GM10266 (cell line): ENCODE data around the gene NDUFS3.

Experiments
- DNase-seq: peaks from one replicate; pipeline ENCODE4 v3.0.0; 2012; ENCODE audit errors: extremely low spot score
- CTCF ChIP-seq: IDR thresholded peaks from 2 replicates; pipeline ENCODE4 v1.5.1; 2012; ENCODE audit warnings: mild to moderate bottlenecking, low read depth; ENCODE audit not compliant: control insufficient read depth, insufficient read depth; ENCODE audit errors: missing control alignments

The NDUFS3 gene

DNA sequence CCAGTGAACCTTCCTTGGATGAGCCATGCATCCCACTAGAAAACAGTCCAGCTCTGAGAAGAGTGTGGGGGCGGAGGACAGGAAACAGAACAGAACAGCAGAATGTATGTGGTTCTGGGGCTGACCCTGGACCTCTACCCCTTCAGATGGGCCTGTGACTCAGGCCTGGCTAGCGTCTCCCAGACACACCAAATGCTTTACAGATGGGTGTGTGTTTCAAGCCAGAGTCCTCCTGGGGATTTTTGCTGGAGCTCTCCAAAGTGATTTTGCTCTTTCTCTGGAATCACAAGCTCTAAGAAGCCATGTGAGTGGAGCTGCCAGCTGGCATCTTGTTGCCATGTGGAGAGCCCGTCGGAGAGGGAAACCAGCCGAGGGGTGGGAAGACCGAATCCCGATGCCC lies 28.5 kb downstream of the NDUFS3 start:
- no peak for TF ChIP-seq CTCF
- DNase-seq, result no peak

DNA sequence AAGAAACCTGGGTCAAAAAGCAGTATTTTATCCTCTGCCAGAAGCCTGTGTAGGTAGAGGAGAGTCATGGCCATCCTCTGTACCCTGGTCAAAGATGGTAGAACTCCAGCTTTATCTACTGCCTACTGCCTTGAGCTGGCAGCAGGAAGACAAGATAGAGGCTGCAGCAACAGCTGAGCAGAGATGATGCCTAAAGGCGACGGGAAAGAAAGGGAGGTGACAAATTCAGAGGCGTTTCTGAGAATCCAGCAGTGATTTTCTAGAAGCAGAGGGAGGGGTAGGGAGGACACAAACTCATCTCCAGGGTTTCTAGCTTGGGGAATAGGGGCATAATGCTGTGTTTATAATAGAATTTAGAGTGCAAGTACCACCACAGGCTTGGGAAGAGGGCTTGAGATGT lies 30.8 kb downstream of the NDUFS3 start:
- DNase-seq, result no peak
- no peak for TF ChIP-seq CTCF

DNA sequence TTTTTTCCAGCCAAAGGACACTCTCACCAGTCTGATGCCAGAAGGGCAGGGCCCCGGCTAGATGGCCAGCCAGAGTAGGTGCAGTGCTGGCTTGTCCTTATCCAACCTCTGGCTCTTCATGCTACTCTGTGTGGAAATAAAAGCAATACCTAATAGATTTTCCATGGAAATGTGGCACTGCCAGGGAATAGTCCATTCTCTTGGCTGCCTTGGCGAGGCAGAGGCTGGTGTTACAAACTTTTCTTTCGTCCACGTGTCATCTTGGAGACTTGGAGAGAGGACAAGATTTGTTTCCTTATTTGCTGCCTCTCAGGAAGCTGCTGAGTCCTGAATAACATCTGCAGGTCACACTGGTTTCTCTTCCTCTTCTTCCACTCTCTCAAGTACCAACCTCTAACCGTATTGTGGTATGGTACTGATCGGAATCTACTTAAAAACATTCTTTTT lies 32.5 kb downstream of the NDUFS3 start:
- DNase-seq, result no peak
- no peak for TF ChIP-seq CTCF

- DNase-seq, result no peak
- TF ChIP-seq CTCF, result no peak
These were observed 36.4 kb downstream of the NDUFS3 start for GRCh38 chr11:47615249-47615648.

DNA sequence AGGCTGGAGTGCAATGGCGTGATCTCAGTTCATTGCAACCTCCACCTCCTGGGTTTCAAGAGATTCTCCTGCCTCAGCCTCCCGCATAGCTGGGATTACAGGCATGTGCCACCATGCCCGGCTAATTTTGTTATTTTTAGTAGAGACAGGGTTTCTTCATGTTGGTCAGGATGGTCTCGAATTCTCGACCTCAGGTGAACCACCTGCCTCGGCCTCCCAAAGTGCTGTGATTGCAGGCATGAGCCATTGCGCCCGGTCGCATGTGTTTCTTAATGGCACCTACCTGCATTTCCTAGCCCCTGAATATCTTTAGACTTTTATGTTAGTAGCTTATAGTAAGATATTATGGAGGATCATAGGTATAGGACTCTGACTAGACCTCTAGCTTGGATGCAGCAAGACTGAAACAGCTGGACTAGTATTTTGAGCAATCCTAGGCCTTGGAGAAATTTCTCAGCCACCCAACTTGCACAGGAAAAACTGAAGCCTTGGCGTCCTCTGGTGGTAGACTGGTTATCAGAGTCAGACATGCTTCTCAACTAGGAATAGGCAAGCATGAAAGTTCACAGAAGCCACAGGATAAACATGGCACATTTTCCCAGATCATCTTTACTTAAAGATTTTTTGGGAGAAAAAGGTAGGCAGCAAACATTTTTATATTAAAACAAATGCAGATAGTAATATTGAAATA lies 38.0 kb downstream of the NDUFS3 start:
- TF ChIP-seq CTCF, result peak; percentile 73
- DNase-seq, result peak; percentile 51

- no peak for TF ChIP-seq CTCF
- DNase-seq, result no peak
These were observed 38.5 kb downstream of the NDUFS3 start for GRCh38 chr11:47617417-47617809.

- TF ChIP-seq CTCF, result no peak
- DNase-seq, result no peak
These were observed 42.0 kb downstream of the NDUFS3 start for GRCh38 chr11:47620836-47621378.
